Ovary (tissue), 9 donors: ENCODE data around the gene GPR180. TPM values are rescaled to one million over a fixed set of nuclear protein-coding genes. Genes with fewer than 3 reads are reported as not detected.

Experiments used
- DNase-seq, 5 donors: peaks; one replicate each; pipeline ENCODE4 v3.0.0-alpha.2; 2019 to 2020
- H3K27ac ChIP-seq, 2 donors: fragments of 200-600 bp; one replicate each; pipeline versions ENCODE4 v1.5.1 to v1.8.0; 2019 to 2022
- H3K27me3 ChIP-seq: fragments of 200-600 bp; one replicate; pipeline ENCODE4 v1.8.0; 2022
- H3K36me3 ChIP-seq: fragments of 200-600 bp; sonication (generic); one replicate; pipeline ENCODE4 v1.5.1; 2019
- H3K4me1 ChIP-seq: one replicate; pipeline ENCODE4 v1.8.1; 2013; ENCODE audit warnings: mild to moderate bottlenecking, moderate library complexity; ENCODE audit not compliant: insufficient read depth
- H3K4me3 ChIP-seq: fragments of 200-600 bp; sonication (generic); one replicate; pipeline ENCODE4 v1.5.1; 2017
- H3K9me3 ChIP-seq, 2 donors: fragments of 200-600 bp in 1 of 2; sonication (generic) in 1 of 2; one replicate each; pipeline versions ENCODE4 v1.5.1 to v1.8.1; 2013 to 2019; ENCODE audit warnings: mild to moderate bottlenecking in 1 of 2, moderate library complexity in 1 of 2
- CTCF ChIP-seq, 3 donors: fragments of 450-650 bp in 2 of 3; fragments of 200-600 bp in 1 of 3; IDR thresholded peaks; one replicate each; pipeline versions ENCODE4 v1.5.1 to v1.8.0; 2016 to 2022; ENCODE audit warnings: antibody characterized with exemption in 3 of 3, mild to moderate bottlenecking in 1 of 3
- EP300 ChIP-seq: sonication (generic); formaldehyde crosslinking; IDR thresholded peaks from one replicate; pipeline ENCODE4 v1.6.1; 2017; ENCODE audit warnings: antibody characterized with exemption
- POLR2A ChIP-seq: fragments of 450-650 bp; IDR thresholded peaks from one replicate; pipeline ENCODE4 v1.6.1; 2017; ENCODE audit warnings: antibody characterized with exemption, mild to moderate bottlenecking, moderate library complexity
- WGBS, 3 donors: extraction: QIAGEN DNeasy Blood & Tissue Kit in 1 of 3; methylation state at CpG; one replicate each; pipeline versions ENCODE4 v1.1.5 to v1.1.7; 2013 to 2017; 5-methylcytosine and 5-hydroxymethylcytosine counted together
- intact Hi-C, 4 donors: fragments of 100-400 bp; cut with DNase I; formaldehyde crosslinking; loops; one replicate each; pipeline versions ENCODE4 v1.11.0 to v1.15.1; 2022 to 2023
- polyA plus RNA-seq, 2 donors: library from polyadenylated mRNA; stranded (reverse); fragments of 200-250 nt in 1 of 2; fragments of 350-450 nt in 1 of 2; fragmentation: Illumina TruSeq in 1 of 2; extraction: RNeasy Lipid Tissue Mini Kit (QIAGEN cat#74804) in 1 of 2; gene quantifications; one replicate each; pipeline ENCODE4 v1.2.3, GENCODE V29; 2013 to 2014
- total RNA-seq, 7 donors: library from RNA; depleted of rRNA in 2 of 7; stranded (reverse); fragments of >200 nt in 2 of 7; fragmentation: NEBNext Ultra II Directional in 3 of 7; extraction: Animal tissue kit (Norgen Biotek cat#: 25700) in 3 of 7; gene quantifications; one replicate each; pipeline versions ENCODE4 v1.1.0 to v1.2.4, GENCODE V29; 2016 to 2023
- donor health status: DM: no; HTN: no; CAD: no; lungs with moderate emphysema.
- donor health status: DM: no; HTN: no; CAD: no.
- donor health status: Bipolar disorder and iron deficiency.
- donor health status: DM: yes; HTN: yes; CAD: no.
- donor health status: DM: no; HTN: no; CAD: no.
- donor health status: DM: yes; HTN: yes; CAD: no.

The GPR180 gene
- total and polyA plus RNA-seq, 9 donors: 1.6 to 6.7 (median 4.3) TPM

- Histone ChIP-seq H3K27me3 (no peaks in the 10 kb centered on the region), H3K27ac (no peak overlapping the region), H3K9me3 (no peaks in the 10 kb centered on the region), H3K4me1 (no peaks in the 10 kb centered on the region), H3K4me3 (no peak overlapping the region), H3K36me3 (no peaks in the 10 kb centered on the region)
- intact Hi-C loops: no loop called here
- WGBS, 3 donors: 97 to 98% (median 98%) methylated on average over 1 of the region's 1 CpG
- TF ChIP-seq POLR2A: no peak
- no peak for TF ChIP-seq EP300
- no peak for TF ChIP-seq CTCF (IDR thresholded peaks at IDR 0.05)
- no peak for DNase-seq
Observed at GRCh38 chr13:94583926-94584325, 17.7 kb upstream of the GPR180 start.

DNA sequence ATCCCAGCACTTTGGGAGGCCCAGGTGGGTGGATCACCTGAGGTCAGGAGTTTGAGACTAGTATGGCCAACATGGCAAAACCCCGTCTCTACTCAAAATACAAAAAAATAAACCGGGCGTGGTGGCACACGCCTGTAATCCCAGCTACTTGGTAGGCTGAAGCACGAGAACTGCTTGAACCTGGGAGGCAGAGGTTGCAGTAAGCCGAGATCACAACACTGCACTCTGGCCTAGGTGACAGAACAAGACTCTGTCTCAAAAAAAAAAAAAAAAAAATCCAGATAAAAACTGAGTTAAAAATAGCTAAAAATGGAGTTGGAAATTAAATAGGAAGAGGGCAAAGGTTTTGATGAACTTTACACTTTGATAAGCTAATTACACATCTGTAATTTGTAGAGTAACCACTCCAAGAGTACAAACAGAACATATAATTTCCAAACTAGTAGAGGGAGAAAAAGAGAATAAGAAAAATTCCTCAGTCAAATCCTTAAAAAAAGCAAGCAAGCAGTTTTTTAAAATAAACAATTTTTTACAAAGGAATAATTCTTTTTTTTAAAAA is 16.0 kb upstream of the GPR180 start:
- no peaks in the 10 kb centered on the region for H3K4me1 ChIP-seq
- no peaks in the 10 kb centered on the region for H3K9me3 ChIP-seq
- no peak for TF ChIP-seq CTCF (IDR thresholded peaks at IDR 0.05)
- no peak for TF ChIP-seq EP300
- no peak for TF ChIP-seq POLR2A
- H3K4me3 ChIP-seq: no peak overlapping the region
- intact Hi-C loops: no loop called here
- no peaks in the 10 kb centered on the region for H3K36me3 ChIP-seq
- H3K27me3 ChIP-seq: no peaks in the 10 kb centered on the region
- no peak overlapping the region for H3K27ac ChIP-seq
- 93 to 95% (median 94%) methylated on average over 6 of the region's 6 CpGs for WGBS, 3 donors
- DNase-seq: no peak

DNA sequence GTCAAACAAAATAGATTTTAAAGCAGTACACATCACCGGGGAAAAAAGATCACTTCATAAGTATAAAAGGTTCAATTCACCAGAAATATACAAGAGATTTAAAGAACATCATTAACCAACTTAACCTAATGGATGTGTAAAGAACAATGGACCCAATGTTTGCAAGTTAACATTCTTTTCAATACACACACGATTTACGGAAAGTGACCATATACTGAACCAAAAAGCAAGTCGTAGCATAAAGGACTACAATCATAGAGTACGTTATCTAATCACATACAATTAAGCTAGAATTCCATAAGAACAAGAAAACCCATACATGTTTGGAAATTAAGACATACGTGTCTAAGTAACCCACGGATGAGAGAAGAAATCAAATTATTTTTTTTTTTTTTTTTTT is 15.3 kb upstream of the GPR180 start:
- no peak for DNase-seq
- WGBS, 3 donors: 89 to 92% (median 91%) methylated on average over 7 of the region's 7 CpGs
- intact Hi-C loops: no loop called here
- Histone ChIP-seq H3K27me3 (no peaks in the 10 kb centered on the region), H3K4me3 (no peak overlapping the region), H3K4me1 (no peaks in the 10 kb centered on the region), H3K27ac (no peak overlapping the region), H3K9me3 (no peaks in the 10 kb centered on the region), H3K36me3 (no peaks in the 10 kb centered on the region)
- TF ChIP-seq POLR2A (no peak), EP300 (no peak), CTCF (IDR thresholded peaks at IDR 0.05) (no peak)

- WGBS, 3 donors: 90% methylated on average over 4 of the region's 4 CpGs
- Histone ChIP-seq H3K4me3 (no peak overlapping the region), H3K4me1 (no peaks in the 10 kb centered on the region), H3K27ac (no peak overlapping the region), H3K9me3 (no peaks in the 10 kb centered on the region), H3K36me3 (no peaks in the 10 kb centered on the region), H3K27me3 (no peaks in the 10 kb centered on the region)
- DNase-seq: no peak
- intact Hi-C loops: no loop called here
- TF ChIP-seq CTCF (IDR thresholded peaks at IDR 0.05): no peak
- no peak for TF ChIP-seq EP300
- no peak for TF ChIP-seq POLR2A
Observed at GRCh38 chr13:94588541-94588940, 13.1 kb upstream of the GPR180 start.
